Kidney capillary endothelial cell (primary cell): ENCODE measurements around the gene UBE2J1.

Source experiments
- DNase-seq: peaks from one replicate; pipeline ENCODE4 v3.0.0-alpha.2; 2018; ENCODE audit warnings: low spot score

UBE2J1 gene

GRCh38 chr6:89364586-89364985 is 12.1 kb upstream of the UBE2J1 start:
- DNase-seq: no peak

DNA sequence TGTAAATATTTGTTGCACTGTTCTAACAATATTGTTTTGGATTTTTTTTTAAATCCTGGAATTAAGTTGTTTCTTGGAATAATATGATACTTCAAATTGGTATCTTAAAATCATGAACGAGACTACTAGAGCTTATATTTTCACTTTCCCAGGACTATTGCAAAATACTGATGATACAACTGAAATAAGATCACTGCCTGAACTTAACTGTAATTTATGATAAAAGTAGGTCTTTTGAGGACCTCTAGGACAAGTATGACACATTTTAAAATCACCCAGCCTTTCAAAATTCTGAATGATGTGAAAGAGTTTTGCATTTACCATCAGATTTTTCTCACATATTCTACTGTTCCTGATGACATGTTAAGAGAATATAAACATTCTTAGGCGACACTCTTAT is 8.6 kb upstream of the UBE2J1 start:
- no peak for DNase-seq

DNA sequence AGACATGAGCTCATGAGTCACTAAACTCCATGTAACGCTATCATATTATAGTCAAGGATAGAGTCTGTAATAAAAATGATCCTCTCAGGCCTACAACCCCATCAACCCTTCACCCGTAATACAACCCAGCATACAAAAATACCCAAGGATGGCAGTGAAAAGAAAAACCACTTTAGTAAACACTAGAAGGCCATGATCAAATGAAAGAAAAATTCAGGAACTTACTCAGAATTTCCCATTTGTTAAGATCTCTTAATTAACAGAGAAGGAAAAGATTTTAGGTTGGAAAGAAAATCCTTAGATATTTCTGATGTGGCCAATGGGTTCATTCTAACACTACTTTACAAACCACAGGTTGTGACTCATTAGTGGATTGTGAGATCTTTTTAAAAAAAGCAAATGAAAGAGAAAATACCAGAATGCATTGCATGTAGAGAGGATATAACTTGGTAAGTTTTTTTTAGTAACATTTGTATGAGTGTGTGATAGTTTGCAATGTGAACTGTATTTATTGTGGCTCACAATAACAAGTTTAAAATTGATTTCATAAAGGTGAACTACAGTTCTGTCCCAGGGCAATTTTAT is 8.0 kb upstream of the UBE2J1 start:
- DNase-seq: no peak

DNA sequence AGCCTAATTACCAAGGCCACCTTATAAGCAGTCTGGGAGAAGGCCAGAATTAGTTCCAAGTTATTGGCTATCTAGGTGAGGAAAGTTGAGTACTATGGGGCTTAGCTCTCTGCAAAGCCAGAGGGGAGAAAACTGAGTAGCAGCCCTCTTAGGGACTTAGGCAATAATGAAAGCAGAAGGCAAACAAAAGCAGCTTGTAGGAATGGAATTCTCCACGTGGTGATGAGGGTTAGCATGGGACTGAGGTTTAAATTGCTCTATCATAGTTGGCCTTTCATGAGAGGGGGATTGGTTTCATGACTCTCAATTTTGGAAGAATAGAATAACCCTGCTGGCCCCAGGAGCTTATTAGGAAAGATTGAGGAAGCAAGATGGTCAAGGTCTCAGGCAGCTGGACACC is 7.0 kb upstream of the UBE2J1 start:
- DNase-seq: no peak

- no peak for DNase-seq
Observed at GRCh38 chr6:89357390-89357789, 4.9 kb upstream of the UBE2J1 start.

DNA sequence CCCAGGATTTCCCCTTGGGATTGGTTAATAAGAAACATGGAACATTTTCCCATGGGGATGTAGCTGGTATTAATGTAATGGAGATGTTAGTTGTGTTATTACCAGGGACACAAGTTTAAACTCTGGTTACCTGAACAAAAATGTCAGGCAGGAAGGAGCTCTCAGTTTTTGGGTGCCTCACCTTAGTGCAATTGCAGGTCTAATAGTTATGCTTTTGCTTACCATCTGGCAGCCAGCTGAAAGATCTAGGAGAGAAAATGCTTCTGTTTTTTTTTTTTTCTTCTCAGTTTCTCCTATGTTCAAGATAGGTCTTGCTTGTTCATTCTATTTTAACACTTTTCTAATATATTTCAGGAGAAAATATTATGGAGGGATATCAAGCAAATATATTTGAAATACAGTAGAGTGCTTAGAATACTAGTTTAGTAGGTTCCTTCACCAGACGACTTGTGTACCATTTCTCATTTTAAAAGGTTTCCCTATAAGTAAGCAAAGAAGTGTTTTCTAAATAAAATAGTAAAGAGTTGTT is 4.2 kb upstream of the UBE2J1 start:
- no peak for DNase-seq

- DNase-seq: no peak
Observed at GRCh38 chr6:89355511-89356194, 3.1 kb upstream of the UBE2J1 start.

DNA sequence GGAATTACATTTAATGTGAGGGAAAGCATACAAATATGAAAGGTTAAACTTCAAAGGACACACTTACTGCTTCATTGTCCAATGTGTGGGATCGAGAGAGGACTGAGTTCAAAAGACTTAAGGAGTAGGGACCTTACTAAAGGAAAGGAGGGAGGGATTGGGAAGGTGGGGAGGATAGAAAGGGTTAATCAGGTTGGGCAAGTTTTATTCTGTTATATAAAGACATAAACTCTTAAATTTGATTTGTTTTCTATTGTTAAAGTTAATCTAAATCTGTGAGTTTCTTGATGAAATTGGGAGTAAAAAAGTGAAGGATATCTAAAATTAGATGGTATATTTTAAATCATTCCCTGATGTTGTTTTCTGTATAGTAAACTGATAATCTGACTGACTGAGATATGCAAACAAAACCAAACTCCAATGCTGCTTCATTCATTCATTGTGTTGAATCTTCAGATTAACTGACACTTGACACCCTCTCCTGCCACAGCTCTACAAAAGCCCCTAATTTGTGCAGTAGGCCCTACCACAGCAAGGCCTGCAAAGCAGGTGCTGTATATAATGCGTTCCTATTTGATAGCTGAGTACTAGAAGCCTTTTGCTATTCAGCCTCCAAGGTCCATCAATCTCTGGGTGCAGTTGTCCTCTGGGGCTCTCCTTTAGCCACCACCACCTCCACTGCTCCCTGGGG is 1.3 kb upstream of the UBE2J1 start:
- no peak for DNase-seq

- no peak for DNase-seq
Observed at GRCh38 chr6:89353118-89353556, 615 bp upstream of the UBE2J1 start.

GRCh38 chr6:89351671-89352277 is 748 bp downstream of the UBE2J1 start:
- DNase-seq: no peak

DNA sequence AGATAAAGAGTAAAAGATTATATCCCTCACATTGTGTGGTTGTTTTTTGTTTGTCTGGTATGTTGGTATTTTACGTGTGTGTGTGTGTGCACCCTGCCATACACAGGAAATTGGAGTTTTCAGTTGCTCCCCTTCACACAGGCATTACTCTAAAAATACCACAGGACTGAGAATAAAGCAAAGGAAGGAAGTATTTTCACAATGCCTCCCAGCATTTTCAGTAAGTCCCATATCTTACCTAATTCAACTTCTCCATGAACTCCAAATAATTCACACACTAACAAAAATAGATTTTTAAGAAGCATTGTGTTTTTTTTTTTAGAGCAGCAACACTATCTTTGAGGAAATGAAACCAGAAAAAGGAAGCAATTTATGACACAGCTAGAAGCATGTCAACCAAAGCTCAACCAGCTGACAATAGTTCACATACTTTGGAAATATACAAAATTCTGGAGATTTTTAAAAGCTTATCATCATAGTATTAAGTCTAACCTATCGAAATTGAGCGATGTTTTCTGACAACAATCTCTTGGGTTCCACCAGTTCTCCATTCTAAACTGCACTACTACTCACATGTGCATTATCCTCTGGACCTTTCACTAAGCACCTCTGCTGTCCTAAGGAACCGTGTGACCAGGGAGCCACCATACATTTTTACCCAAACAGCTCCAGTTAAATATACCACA is 2.1 kb downstream of the UBE2J1 start:
- DNase-seq: peak; percentile 65

DNA sequence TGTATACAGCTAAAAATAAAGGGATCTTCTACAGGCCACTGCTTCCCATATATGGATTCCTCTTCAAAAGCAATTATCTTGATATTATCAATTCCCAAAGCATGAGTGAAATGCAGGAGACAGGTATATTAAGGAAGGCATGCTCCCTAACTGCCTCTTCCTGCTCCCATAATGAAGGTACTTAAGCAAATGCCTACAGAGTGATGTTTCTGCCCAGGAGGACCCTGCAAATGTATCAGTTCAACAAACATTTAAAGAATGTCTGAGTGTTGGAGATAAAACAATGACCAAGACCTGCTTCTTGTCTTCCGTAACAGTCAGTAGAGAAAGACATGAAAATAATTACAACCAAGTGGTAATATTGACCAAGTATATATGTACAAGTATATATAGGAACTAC is 4.2 kb downstream of the UBE2J1 start:
- no peak for DNase-seq

DNA sequence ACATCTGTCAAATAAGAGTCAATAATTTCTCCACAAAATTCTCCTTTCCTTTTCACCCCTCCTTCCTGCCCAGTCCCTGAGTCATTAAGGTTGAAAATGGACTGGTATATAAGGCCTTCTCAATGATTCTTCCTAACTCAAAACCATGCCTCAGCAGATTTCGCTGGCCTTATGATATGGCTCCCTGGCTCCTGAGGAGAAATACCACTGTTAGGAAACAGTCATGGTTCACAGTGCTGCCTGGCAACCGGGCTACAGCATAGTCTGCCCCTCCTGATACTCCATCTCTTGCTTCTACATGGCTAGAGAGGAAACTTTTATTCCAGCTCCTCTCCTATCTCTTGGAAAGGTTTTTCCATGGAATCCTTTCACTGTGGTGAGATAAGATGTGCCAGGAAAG is 4.7 kb downstream of the UBE2J1 start:
- no peak for DNase-seq

GRCh38 chr6:89346433-89346832 is 6.1 kb downstream of the UBE2J1 start:
- no peak for DNase-seq

DNA sequence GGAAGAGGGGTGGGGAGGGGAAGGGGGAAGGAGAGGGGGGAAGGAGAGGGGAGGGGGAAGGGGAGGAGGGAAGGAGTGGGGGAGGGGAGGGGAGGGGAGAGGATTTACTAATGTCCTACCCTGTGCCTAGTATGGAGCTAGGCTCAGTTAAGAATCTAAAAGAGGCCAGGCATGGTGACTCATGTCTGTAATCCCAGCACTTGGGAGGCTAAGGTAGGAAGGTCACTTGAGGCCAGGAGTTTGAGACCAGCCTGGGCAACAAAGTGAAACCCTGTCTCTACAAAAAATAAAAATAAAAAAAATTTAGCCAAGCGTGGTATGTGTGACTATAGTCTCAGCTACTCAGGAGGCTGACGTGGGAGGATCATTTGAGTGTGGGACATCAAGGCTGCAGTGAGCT is 13.0 kb downstream of the UBE2J1 start:
- no peak for DNase-seq

GRCh38 chr6:89335164-89335563 is 17.4 kb downstream of the UBE2J1 start:
- DNase-seq: no peak

- DNase-seq: no peak
Observed at GRCh38 chr6:89330910-89331309, 21.6 kb downstream of the UBE2J1 start.

- no peak for DNase-seq
Observed at GRCh38 chr6:89328976-89329375, 23.5 kb downstream of the UBE2J1 start.

DNA sequence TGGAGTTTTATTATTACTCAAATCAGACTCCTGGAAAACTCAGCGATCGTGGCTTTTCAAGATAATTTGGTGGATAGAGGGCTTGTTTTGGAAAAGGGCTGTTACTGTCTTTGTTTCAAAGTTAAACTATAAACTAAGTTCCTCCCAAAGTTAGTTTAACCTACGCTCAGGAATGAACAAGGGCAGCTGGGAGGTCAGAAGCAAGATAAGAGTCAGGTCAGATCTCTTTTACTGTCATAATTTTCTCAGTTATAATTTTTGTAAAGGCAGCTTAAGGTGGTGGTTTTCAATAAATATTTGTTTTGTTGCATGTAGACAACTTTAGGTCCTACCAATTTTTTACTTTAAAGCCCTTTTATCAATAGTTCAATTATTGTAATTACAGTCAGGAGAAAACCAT is 28.2 kb downstream of the UBE2J1 start:
- DNase-seq: no peak

GRCh38 chr6:89323511-89323971 is 29.0 kb downstream of the UBE2J1 start:
- DNase-seq: peak; percentile 78

- DNase-seq: no peak
Observed at GRCh38 chr6:89321131-89321970, 31.2 kb downstream of the UBE2J1 start.
